ENCODE results near the gene OR3A2. TPM values are rescaled to one million over a fixed set of nuclear protein-coding genes. Genes with fewer than 3 reads are reported as not detected.
"Not testable (repeated sequence)": the region's sequence is repeated elsewhere in the genome, so short reads cannot be mapped to it uniquely, and the experiment has no call there.

Gene OR3A2
- total RNA-seq, 5 donors from 2014 or later (not counting 1 experiment from before 2014, with no cell fraction given), result 0.63 to 6.3 (median 2.9) TPM

GRCh38 chr17:3271072-3271848 is 114.8 kb downstream of the OR3A2 start:
- CTCF ChIA-PET, result no interaction called here
- DNase-seq, result no peak
- peaks cover 0 to 4% of the 10 kb centered on the region in 2 experiments for H3K27me3 ChIP-seq (replicated peaks in 1 of 2; ENCODE audit: control insufficient read depth in 2 of 2, extremely low read depth in 1 of 2, insufficient read depth in 2 of 2, low read length in 1 of 2)

GRCh38 chr17:3260600-3260999 is 125.5 kb downstream of the OR3A2 start:
- Histone ChIP-seq H3K27me3 (replicated peaks in 1 of 2; ENCODE audit: control insufficient read depth in 2 of 2, extremely low read depth in 1 of 2, insufficient read depth in 2 of 2, low read length in 1 of 2) (peaks cover 0 to 10% of the 10 kb centered on the region in 2 experiments), H3K4me3 (ENCODE audit: control insufficient read depth in 1 of 2, extremely low read depth in 1 of 2, low read length in 1 of 2) (no peak overlapping the region), H3K9me3 (no peaks in the 10 kb centered on the region), H3K36me3 (ENCODE audit: control insufficient read depth in 2 of 2, extremely low read depth in 1 of 2, insufficient read depth in 1 of 2, low read length in 1 of 2) (no peaks in the 10 kb centered on the region), H3K27ac (ENCODE audit: low read length) (no peak overlapping the region), H3K4me1 (ENCODE audit: control insufficient read depth in 1 of 2, extremely low read depth in 1 of 2, insufficient read depth in 2 of 2, low read length in 2 of 2) (no peaks in the 10 kb centered on the region)
- 66% methylated on average over 11 of the region's 13 CpGs for WGBS (ENCODE audit: insufficient coverage)
- Mint-ChIP-seq H3K4me1 (no peaks in the 10 kb centered on the region), H3K27me3 (peaks cover 6 to 17% of the 10 kb centered on the region in 2 donors), H3K9me3 (peaks cover 0 to 4% (median 0%) of the 10 kb centered on the region in 3 donors), H3K27ac (no peak overlapping the region), H3K4me3 (no peak overlapping the region), H3K36me3 (no peaks in the 10 kb centered on the region)
- POLR2A ChIA-PET, result no interaction called here
- DNase-seq (no peak), ATAC-seq (replicated peaks in 1 of 4) (no peak)
- CTCF ChIA-PET, result no interaction called here

More at GRCh38 chr17:3271072-3271848, 114.8 kb downstream of the OR3A2 start:
- H3K4me3 Mint-ChIP-seq, result no peak overlapping the region
- Histone ChIP-seq H3K4me3 (ENCODE audit: control insufficient read depth in 1 of 2, extremely low read depth in 1 of 2, low read length in 1 of 2) (no peak overlapping the region), H3K4me1 (ENCODE audit: control insufficient read depth in 1 of 2, extremely low read depth in 1 of 2, insufficient read depth in 2 of 2, low read length in 2 of 2) (no peaks in the 10 kb centered on the region), H3K36me3 (ENCODE audit: control insufficient read depth in 2 of 2, extremely low read depth in 1 of 2, insufficient read depth in 1 of 2, low read length in 1 of 2) (no peaks in the 10 kb centered on the region), H3K27ac (ENCODE audit: low read length) (no peak overlapping the region), H3K9me3 (no peaks in the 10 kb centered on the region)
- H3K27ac Mint-ChIP-seq, result no peak overlapping the region
- no peaks in the 10 kb centered on the region for H3K36me3 Mint-ChIP-seq
- POLR2A ChIA-PET, result no interaction called here
- ATAC-seq (replicated peaks in 1 of 4), result no peak
- H3K9me3 Mint-ChIP-seq, result peaks cover 9 to 21% (median 10%) of the 10 kb centered on the region in 3 donors
- H3K27me3 Mint-ChIP-seq, result peaks cover 3 to 14% of the 10 kb centered on the region in 2 donors
- no peaks in the 10 kb centered on the region for H3K4me1 Mint-ChIP-seq
- no CpG with 5 or more reads among the region's 5 CpGs for WGBS (ENCODE audit: insufficient coverage)

- H3K36me3 Mint-ChIP-seq, result no peaks in the 10 kb centered on the region
- Histone ChIP-seq H3K4me1 (ENCODE audit: control insufficient read depth in 1 of 2, extremely low read depth in 1 of 2, insufficient read depth in 2 of 2, low read length in 2 of 2) (no peaks in the 10 kb centered on the region), H3K27me3 (replicated peaks in 1 of 2; ENCODE audit: control insufficient read depth in 2 of 2, extremely low read depth in 1 of 2, insufficient read depth in 2 of 2, low read length in 1 of 2) (peaks cover 0 to 10% of the 10 kb centered on the region in 2 experiments), H3K4me3 (ENCODE audit: control insufficient read depth in 1 of 2, extremely low read depth in 1 of 2, low read length in 1 of 2) (no peak overlapping the region), H3K27ac (ENCODE audit: low read length) (no peak overlapping the region), H3K9me3 (no peaks in the 10 kb centered on the region), H3K36me3 (ENCODE audit: control insufficient read depth in 2 of 2, extremely low read depth in 1 of 2, insufficient read depth in 1 of 2, low read length in 1 of 2) (no peaks in the 10 kb centered on the region)
- H3K27me3 Mint-ChIP-seq, result peaks cover 6 to 17% of the 10 kb centered on the region in 2 donors
- H3K27ac Mint-ChIP-seq, result no peak overlapping the region
- no peaks in the 10 kb centered on the region for H3K4me1 Mint-ChIP-seq
- ChIA-PET POLR2A (no interaction called here), CTCF (no interaction called here)
- WGBS (ENCODE audit: insufficient coverage), result no CpG with 5 or more reads among the region's 1 CpG
- peaks cover 0 to 4% (median 0%) of the 10 kb centered on the region in 3 donors for H3K9me3 Mint-ChIP-seq
- ATAC-seq (replicated peaks in 1 of 4) (no peak), DNase-seq (no peak)
- H3K4me3 Mint-ChIP-seq, result no peak overlapping the region
Measured at GRCh38 chr17:3260163-3260562, 125.9 kb downstream of the OR3A2 start.

GRCh38 chr17:3256575-3256974 is 129.5 kb downstream of the OR3A2 start:
- no peak overlapping the region for H3K27ac ChIP-seq (ENCODE audit: low read length)
- ATAC-seq (replicated peaks in 1 of 4) (no peak), DNase-seq (no peak)
- H3K4me3 ChIP-seq (ENCODE audit: control insufficient read depth in 1 of 2, extremely low read depth in 1 of 2, low read length in 1 of 2), result no peak overlapping the region
- H3K4me1 ChIP-seq (ENCODE audit: control insufficient read depth in 1 of 2, extremely low read depth in 1 of 2, insufficient read depth in 2 of 2, low read length in 2 of 2), result no peaks in the 10 kb centered on the region
- 98% methylated on average over 8 of the region's 8 CpGs for WGBS (ENCODE audit: insufficient coverage)
- Mint-ChIP-seq H3K9me3 (peaks cover 0 to 13% (median 2%) of the 10 kb centered on the region in 3 donors), H3K4me3 (no peak overlapping the region), H3K36me3 (no peaks in the 10 kb centered on the region), H3K4me1 (no peaks in the 10 kb centered on the region), H3K27me3 (peaks cover 0 to 13% of the 10 kb centered on the region in 2 donors), H3K27ac (no peak overlapping the region)
- H3K36me3 ChIP-seq (ENCODE audit: control insufficient read depth in 2 of 2, extremely low read depth in 1 of 2, insufficient read depth in 1 of 2, low read length in 1 of 2), result no peaks in the 10 kb centered on the region
- H3K9me3 ChIP-seq, result no peaks in the 10 kb centered on the region
- POLR2A ChIA-PET, result no interaction called here
- peaks cover 0 to 5% of the 10 kb centered on the region in 2 experiments for H3K27me3 ChIP-seq (replicated peaks in 1 of 2; ENCODE audit: control insufficient read depth in 2 of 2, extremely low read depth in 1 of 2, insufficient read depth in 2 of 2, low read length in 1 of 2)
- CTCF ChIA-PET, result no interaction called here

DNA sequence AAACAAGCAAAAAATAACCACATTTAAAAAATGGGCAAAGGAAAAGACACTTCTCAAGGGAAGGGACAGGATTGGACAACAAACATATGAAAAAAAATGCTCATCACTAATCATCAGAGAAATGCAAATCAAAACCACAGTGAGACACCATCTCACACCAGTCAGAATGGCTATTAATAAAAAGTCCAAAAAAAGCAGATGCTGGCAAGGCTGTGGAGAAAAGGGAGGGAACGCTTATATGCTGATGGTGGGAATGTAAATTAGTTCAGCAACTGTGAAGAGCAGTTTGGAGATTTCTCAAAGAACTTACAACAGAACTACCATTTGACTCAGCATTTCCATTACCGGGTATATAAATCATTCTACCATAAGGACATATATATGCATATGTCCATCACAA is 137.1 kb downstream of the OR3A2 start:
- H3K4me3 ChIP-seq (ENCODE audit: control insufficient read depth in 1 of 2, extremely low read depth in 1 of 2, low read length in 1 of 2); H3K36me3 ChIP-seq (ENCODE audit: control insufficient read depth in 2 of 2, extremely low read depth in 1 of 2, insufficient read depth in 1 of 2, low read length in 1 of 2); POLR2A ChIA-PET; DNase-seq; H3K9me3 ChIP-seq; H3K4me3 Mint-ChIP-seq; H3K4me1 ChIP-seq (ENCODE audit: control insufficient read depth in 1 of 2, extremely low read depth in 1 of 2, insufficient read depth in 2 of 2, low read length in 2 of 2); H3K27me3 Mint-ChIP-seq; H3K27ac Mint-ChIP-seq; H3K36me3 Mint-ChIP-seq; H3K27me3 ChIP-seq (replicated peaks in 1 of 2; ENCODE audit: control insufficient read depth in 2 of 2, extremely low read depth in 1 of 2, insufficient read depth in 2 of 2, low read length in 1 of 2); ATAC-seq (replicated peaks in 1 of 4); H3K4me1 Mint-ChIP-seq; H3K27ac ChIP-seq (ENCODE audit: low read length); CTCF ChIA-PET; H3K9me3 Mint-ChIP-seq: not testable (repeated sequence)
- no CpG with 5 or more reads among the region's 2 CpGs for WGBS (ENCODE audit: insufficient coverage)

DNA sequence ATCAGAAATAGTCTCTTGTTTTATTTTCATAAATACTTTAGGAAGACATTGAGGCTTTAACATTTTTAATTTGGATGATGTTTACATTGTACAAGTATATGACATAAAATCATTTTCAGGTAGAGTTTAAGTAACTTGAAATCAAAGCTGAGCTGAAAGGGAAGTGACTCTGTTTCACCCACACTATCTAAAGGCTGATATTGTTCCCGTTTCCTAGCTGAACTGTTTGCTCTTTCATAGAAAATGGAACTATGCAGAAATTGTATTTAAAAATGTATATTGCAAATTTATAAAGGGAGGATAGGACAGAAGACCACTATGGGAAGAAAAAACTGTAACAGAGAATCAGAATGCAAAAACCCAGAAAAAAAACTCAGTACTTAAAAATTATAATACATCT is 141.3 kb downstream of the OR3A2 start:
- H3K36me3 Mint-ChIP-seq; H3K9me3 Mint-ChIP-seq; POLR2A ChIA-PET; H3K36me3 ChIP-seq (ENCODE audit: control insufficient read depth in 2 of 2, extremely low read depth in 1 of 2, insufficient read depth in 1 of 2, low read length in 1 of 2); H3K4me3 Mint-ChIP-seq; H3K27ac ChIP-seq (ENCODE audit: low read length); DNase-seq; H3K27ac Mint-ChIP-seq; H3K27me3 Mint-ChIP-seq; H3K4me3 ChIP-seq (ENCODE audit: control insufficient read depth in 1 of 2, extremely low read depth in 1 of 2, low read length in 1 of 2); H3K27me3 ChIP-seq (replicated peaks in 1 of 2; ENCODE audit: control insufficient read depth in 2 of 2, extremely low read depth in 1 of 2, insufficient read depth in 2 of 2, low read length in 1 of 2); ATAC-seq (replicated peaks in 1 of 4); H3K9me3 ChIP-seq; H3K4me1 ChIP-seq (ENCODE audit: control insufficient read depth in 1 of 2, extremely low read depth in 1 of 2, insufficient read depth in 2 of 2, low read length in 2 of 2); H3K4me1 Mint-ChIP-seq; CTCF ChIA-PET: not testable (repeated sequence)
- WGBS (ENCODE audit: insufficient coverage), result no CpG with 5 or more reads among the region's 1 CpG

Data from T-cell (primary cell).